DND-41 (cell line): ENCODE data around the gene DDRGK1.

ENCODE experiments used
- ATAC-seq: fragments of 200-7000 bp; cut with Tn5 transposase; 3 replicates; pipeline ENCODE4 v1.9.1; 2021; ENCODE audit warnings: low read depth; ENCODE audit not compliant: insufficient read depth
- DNase-seq: peaks from one replicate; pipeline ENCODE4 v3.0.0-alpha.2; 2020
- H2AFZ ChIP-seq: 2 replicates; pipeline ENCODE4 v1.6.0; 2012; ENCODE audit warnings: low read depth, low read length
- H3K27ac ChIP-seq: 2 replicates; pipeline ENCODE4 v1.5.1; 2012; ENCODE audit warnings: low read length, inconsistent platforms
- H3K27me3 ChIP-seq: fragments of 200-600 bp; sonication (generic); 2 replicates; pipeline ENCODE4 v1.6.0; 2012; ENCODE audit warnings: low read length, mild to moderate bottlenecking, inconsistent platforms; ENCODE audit not compliant: insufficient read depth, poor library complexity
- H3K36me3 ChIP-seq: 2 replicates; pipeline ENCODE4 v1.5.1; 2012; ENCODE audit warnings: low read length, inconsistent platforms; ENCODE audit not compliant: insufficient read depth
- H3K4me1 ChIP-seq: 2 replicates; pipeline ENCODE4 v1.5.1; 2012; ENCODE audit warnings: mild to moderate bottlenecking, low read length; ENCODE audit not compliant: insufficient read depth
- H3K4me2 ChIP-seq: 2 replicates; pipeline ENCODE4 v1.6.0; 2012; ENCODE audit warnings: mild to moderate bottlenecking, moderate library complexity, low read length, inconsistent platforms; ENCODE audit not compliant: insufficient read depth
- H3K4me3 ChIP-seq, 2 experiments: fragments of 200-600 bp in 1 of 2; shearing (Covaris generic) in 1 of 2; 2 replicates each; pipeline ENCODE4 v1.5.1; 2012 to 2016; ENCODE audit warnings: inconsistent platforms in 2 of 2, low read length in 2 of 2, mild to moderate bottlenecking in 2 of 2, low read depth in 1 of 2, moderate library complexity in 1 of 2
- H3K79me2 ChIP-seq: 2 replicates; pipeline ENCODE4 v1.6.0; 2012; ENCODE audit warnings: low read length, inconsistent platforms; ENCODE audit not compliant: insufficient read depth
- H3K9ac ChIP-seq: 2 replicates; pipeline ENCODE4 v1.6.0; 2012; ENCODE audit warnings: low read depth, mild to moderate bottlenecking, inconsistent platforms, low read length, moderate library complexity
- H3K9me3 ChIP-seq: 2 replicates; pipeline ENCODE4 v1.5.1; 2012; ENCODE audit warnings: low read length, moderate library complexity, mild to moderate bottlenecking, inconsistent platforms; ENCODE audit not compliant: insufficient read depth, severe bottlenecking
- H4K20me1 ChIP-seq: 2 replicates; pipeline ENCODE4 v1.6.0; 2012; ENCODE audit warnings: low read length; ENCODE audit not compliant: insufficient read depth
- EZH2 ChIP-seq: IDR thresholded peaks from 3 replicates; pipeline ENCODE4 v1.6.1; 2012; ENCODE audit warnings: borderline replicate concordance, low read depth, mild to moderate bottlenecking, moderate library complexity, low read length, inconsistent platforms; ENCODE audit not compliant: severe bottlenecking
- TF ChIP-seq, protein P1 (sequence below): IDR thresholded peaks from 2 replicates; pipeline ENCODE4 v1.5.1; 2012; ENCODE audit warnings: borderline replicate concordance, low read length, moderate library complexity, mild to moderate bottlenecking; ENCODE audit not compliant: poor library complexity, severe bottlenecking; ENCODE audit errors: extremely low read depth

DDRGK1 gene

DNA sequence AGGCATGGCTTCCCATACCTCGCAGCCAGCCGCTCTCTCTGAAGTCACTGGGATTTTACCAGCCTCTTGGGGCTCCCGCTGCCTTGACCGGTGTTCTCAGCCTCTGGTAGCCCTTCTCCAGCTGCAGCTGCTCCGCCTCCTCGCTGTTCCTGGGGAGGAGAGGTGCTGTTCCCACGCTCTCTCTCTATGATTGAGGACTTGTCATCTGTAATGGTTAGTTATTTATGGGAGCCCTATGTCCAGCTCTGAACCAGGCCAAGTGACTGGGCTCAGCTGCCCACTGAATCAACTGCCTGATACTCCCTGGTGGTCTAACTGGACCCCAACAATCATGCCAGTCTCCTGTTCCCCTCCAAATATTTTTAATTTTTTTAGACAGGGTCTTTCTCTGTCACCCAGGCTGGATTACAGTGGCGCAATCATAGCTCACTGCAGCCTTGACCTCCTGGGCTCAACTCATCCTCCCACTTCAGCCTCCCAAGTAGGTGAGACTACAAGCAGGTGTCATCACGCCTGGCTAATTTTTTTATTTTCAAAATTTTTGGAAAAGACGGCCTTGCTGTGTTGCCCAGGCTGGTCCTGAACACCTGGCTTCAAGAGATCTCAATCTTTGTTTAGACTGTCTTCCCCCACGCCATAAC lies 39.4 kb upstream of the DDRGK1 start:
- Histone ChIP-seq H3K36me3 (no peaks in the 10 kb centered on the region), H2AFZ (no peak overlapping the region), H3K9ac (no peak overlapping the region), H3K9me3 (no peaks in the 10 kb centered on the region), H3K27me3 (peaks cover 17% of the 10 kb centered on the region), H3K27ac (no peak overlapping the region), H4K20me1 (peaks cover 7% of the 10 kb centered on the region; the same call in 1 of the 2 replicates), H3K4me3 (no peak overlapping the region), H3K79me2 (no peaks in the 10 kb centered on the region), H3K4me2 (no peak overlapping the region), H3K4me1 (no peaks in the 10 kb centered on the region)
- ATAC-seq (no peak), DNase-seq (no peak)
- TF ChIP-seq, protein P1, sequence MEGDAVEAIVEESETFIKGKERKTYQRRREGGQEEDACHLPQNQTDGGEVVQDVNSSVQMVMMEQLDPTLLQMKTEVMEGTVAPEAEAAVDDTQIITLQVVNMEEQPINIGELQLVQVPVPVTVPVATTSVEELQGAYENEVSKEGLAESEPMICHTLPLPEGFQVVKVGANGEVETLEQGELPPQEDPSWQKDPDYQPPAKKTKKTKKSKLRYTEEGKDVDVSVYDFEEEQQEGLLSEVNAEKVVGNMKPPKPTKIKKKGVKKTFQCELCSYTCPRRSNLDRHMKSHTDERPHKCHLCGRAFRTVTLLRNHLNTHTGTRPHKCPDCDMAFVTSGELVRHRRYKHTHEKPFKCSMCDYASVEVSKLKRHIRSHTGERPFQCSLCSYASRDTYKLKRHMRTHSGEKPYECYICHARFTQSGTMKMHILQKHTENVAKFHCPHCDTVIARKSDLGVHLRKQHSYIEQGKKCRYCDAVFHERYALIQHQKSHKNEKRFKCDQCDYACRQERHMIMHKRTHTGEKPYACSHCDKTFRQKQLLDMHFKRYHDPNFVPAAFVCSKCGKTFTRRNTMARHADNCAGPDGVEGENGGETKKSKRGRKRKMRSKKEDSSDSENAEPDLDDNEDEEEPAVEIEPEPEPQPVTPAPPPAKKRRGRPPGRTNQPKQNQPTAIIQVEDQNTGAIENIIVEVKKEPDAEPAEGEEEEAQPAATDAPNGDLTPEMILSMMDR = no peak
- no peak for TF ChIP-seq EZH2

DNA sequence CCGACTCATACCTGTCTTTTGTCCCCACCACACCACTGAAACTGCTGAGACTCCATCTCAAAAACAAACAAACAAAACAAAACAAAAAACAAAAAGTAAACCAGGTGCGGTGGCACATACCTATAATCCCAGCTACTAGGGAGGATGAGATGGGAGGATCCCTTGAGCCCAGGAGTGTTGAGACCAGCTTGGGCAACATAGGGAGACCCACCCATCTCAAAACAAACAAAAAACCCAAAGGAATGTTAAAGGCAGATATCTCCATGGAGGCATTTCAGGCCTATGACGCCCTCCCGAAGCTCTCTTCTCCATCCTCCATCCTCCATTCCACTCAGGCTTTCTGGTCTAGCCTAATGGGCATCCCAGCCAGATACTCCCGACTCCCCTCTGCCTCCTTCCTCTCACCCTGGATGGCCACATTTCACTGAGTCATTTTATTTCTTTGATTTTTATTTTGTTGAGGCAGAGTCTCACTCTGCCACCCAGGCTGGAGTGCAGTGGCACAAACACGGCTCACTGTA lies 37.8 kb upstream of the DDRGK1 start:
- H3K4me1 ChIP-seq = no peaks in the 10 kb centered on the region
- H3K9me3 ChIP-seq = no peaks in the 10 kb centered on the region
- no peak for ATAC-seq
- no peak overlapping the region for H2AFZ ChIP-seq
- no peak overlapping the region for H3K9ac ChIP-seq
- H3K79me2 ChIP-seq = no peaks in the 10 kb centered on the region
- no peak overlapping the region for H3K4me3 ChIP-seq
- H3K4me2 ChIP-seq = no peak overlapping the region
- no peak for DNase-seq
- H3K27ac ChIP-seq = no peak overlapping the region
- H3K27me3 ChIP-seq = peaks cover 16% of the 10 kb centered on the region
- H3K36me3 ChIP-seq = no peaks in the 10 kb centered on the region
- peaks cover 7% of the 10 kb centered on the region; the same call in 1 of the 2 replicates for H4K20me1 ChIP-seq
- no peak for TF ChIP-seq EZH2
- TF ChIP-seq, protein P1 = no peak

DNA sequence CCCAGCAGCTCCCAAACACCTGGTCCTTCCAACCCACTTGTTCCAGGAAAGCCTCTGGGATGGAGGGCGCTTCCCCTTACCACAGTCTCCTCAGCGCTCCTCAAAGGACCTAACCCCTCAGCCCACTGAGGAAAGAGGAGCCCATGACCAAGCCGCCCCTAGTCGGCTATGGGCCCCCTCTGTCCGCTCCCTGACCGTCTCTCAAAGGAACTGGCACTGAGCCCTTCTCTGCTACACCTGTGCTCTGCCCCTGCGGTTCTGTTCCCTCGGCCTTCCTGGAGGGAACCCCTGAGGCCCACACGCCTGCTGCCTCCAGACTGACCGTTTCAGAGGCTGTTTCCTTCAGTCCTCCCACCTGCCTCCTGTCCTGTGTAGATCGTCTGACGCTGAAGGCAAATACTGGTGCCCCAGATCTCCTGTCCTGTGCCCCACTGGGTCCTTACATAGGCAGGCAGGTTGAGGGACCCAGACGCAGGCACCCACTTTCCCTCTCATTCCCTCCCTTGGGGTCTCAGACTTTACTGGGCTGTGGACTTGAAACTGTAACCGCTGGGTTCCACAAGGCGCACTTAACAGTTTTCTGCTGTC lies 36.4 kb upstream of the DDRGK1 start:
- no peak for ATAC-seq
- no peak overlapping the region for H3K4me2 ChIP-seq
- TF ChIP-seq, protein P1 = no peak
- no peak for TF ChIP-seq EZH2
- no peaks in the 10 kb centered on the region for H3K9me3 ChIP-seq
- H3K4me1 ChIP-seq = no peaks in the 10 kb centered on the region
- no peak overlapping the region for H3K27ac ChIP-seq
- no peak overlapping the region for H3K9ac ChIP-seq
- no peak for DNase-seq
- H3K27me3 ChIP-seq = peaks cover 16% of the 10 kb centered on the region
- H2AFZ ChIP-seq = no peak overlapping the region
- no peaks in the 10 kb centered on the region for H3K79me2 ChIP-seq
- no peak overlapping the region for H3K4me3 ChIP-seq
- H3K36me3 ChIP-seq = no peaks in the 10 kb centered on the region
- H4K20me1 ChIP-seq = peaks cover 7% of the 10 kb centered on the region; the same call in 1 of the 2 replicates
